Measurements from ENCODE around the gene ZNF319. TPM values are rescaled to one million over a fixed set of nuclear protein-coding genes. Genes with fewer than 3 reads are reported as not detected.

Gene ZNF319
- total and polyA plus RNA-seq, 2 of the 4 experiments (the other 2 are of a cell fraction) = 0.90 to 6.3 TPM

DNA sequence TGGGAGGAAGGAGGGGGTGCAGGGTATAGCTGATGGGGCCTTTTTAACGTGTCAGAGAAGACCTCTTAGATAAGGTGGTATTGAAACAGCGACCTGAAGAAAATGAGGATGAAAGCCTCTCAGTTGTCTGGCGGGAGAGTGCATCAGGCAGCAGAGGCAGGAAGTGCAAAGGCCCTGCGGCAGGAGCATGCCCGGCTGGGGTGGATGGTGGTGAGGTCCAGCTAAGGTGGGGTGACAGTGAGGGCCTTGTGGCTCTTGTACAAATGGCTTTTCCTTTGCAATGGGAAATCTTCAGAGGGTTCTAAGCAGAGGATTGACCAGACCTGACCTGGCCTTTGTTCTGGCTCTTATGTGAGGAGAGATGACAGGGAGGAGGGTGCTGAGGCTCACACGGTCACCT lies 36.5 kb upstream of the ZNF319 start:
- Histone ChIP-seq H3K4me1 (ENCODE audit: control insufficient read depth, insufficient read depth, low read length) (no peaks in the 10 kb centered on the region), H2AK5ac (ENCODE audit: low read depth, low read length) (no peak overlapping the region), H2BK15ac (ENCODE audit: low read depth, low read length) (no peak overlapping the region), H3K9me1 (ENCODE audit: insufficient read depth, low read length) (no peaks in the 10 kb centered on the region; the same call in 1 of the 2 replicates), H4K91ac (ENCODE audit: insufficient read depth, low read depth, low read length) (no peak overlapping the region), H2AK9ac (replicated peaks; ENCODE audit: low read depth, low read length, poor library complexity) (no peak overlapping the region), H3K14ac (replicated peaks; ENCODE audit: low read depth, low read length) (no peak overlapping the region), H2BK120ac (ENCODE audit: low read depth, low read length) (no peak overlapping the region), H4K20me1 (ENCODE audit: insufficient read depth, low read length) (no peaks in the 10 kb centered on the region), H3K4me2 (ENCODE audit: low read depth, low read length) (no peak overlapping the region), H2BK5ac (ENCODE audit: low read depth, low read length, poor library complexity, severe bottlenecking) (no peak overlapping the region), H3K9me3 (ENCODE audit: control insufficient read depth, insufficient read depth, low read length) (no peaks in the 10 kb centered on the region), H4K8ac (ENCODE audit: low read depth in 2 of 2, low read length in 2 of 2) (no peak overlapping the region), H3K27ac (ENCODE audit: insufficient read depth, low read length) (no peak overlapping the region), H3K23ac (ENCODE audit: low read depth, low read length) (no peak overlapping the region), H3K18ac (ENCODE audit: low read depth, low read length) (no peak overlapping the region), H2AFZ (replicated peaks; ENCODE audit: low read length, poor library complexity) (no peak overlapping the region), H4K5ac (ENCODE audit: low read depth, low read length) (no peak overlapping the region), H3K27me3 (ENCODE audit: control insufficient read depth, insufficient read depth, low read length) (peaks cover 16% of the 10 kb centered on the region), H3K4ac (ENCODE audit: low read depth, low read length) (no peak overlapping the region), H2BK20ac (ENCODE audit: low read depth, low read length) (no peak overlapping the region), H3K36me3 (ENCODE audit: control insufficient read depth, insufficient read depth, low read length) (no peaks in the 10 kb centered on the region), H3K56ac (ENCODE audit: extremely low read depth, insufficient read depth, low read length) (no peak overlapping the region), H3K79me1 (ENCODE audit: low read depth in 1 of 2, low read length in 2 of 2) (no peaks in the 10 kb centered on the region), H3K9ac (ENCODE audit: low read depth, low read length) (no peak overlapping the region), H3K4me3 (ENCODE audit: insufficient read depth, low read depth, low read length) (no peak overlapping the region)
- ChIA-PET CTCF (no interaction called here), POLR2A (ENCODE audit: unreplicated experiment) (no interaction called here)
- in situ Hi-C loops (cut with MboI; ENCODE audit: low sequenced_read_pairs) = no loop called here
- dilution Hi-C loops (cut with HindIII; ENCODE audit: low sequenced_read_pairs, unreplicated experiment) = no loop called here
- BruUV-seq (replicated peaks) = no TSS peak
- 55% methylated on average over 3 of the region's 6 CpGs; no CpG with 5 or more reads in 1 of the 2 experiments for WGBS, 2 experiments (ENCODE audit: extremely low coverage in 2 of 2, insufficient read length in 1 of 2)
- no peak for DNase-seq
- ATAC-seq (ENCODE audit: low read depth) = no peak
- TF ChIP-seq SMC3 (IDR thresholded peaks at IDR 0.05; ENCODE audit: low read depth, low read length) (no peak), NFE2L2 (IDR thresholded peaks at IDR 0.05; ENCODE audit: low read depth, low read length) (no peak), CEBPB (IDR thresholded peaks at IDR 0.05; ENCODE audit: low read depth, low read length) (no peak), MAFK (IDR thresholded peaks at IDR 0.05; ENCODE audit: low read depth, low read length) (no peak), RFX5 (IDR thresholded peaks at IDR 0.05; ENCODE audit: low read depth, low read length) (no peak), CHD1 (IDR thresholded peaks at IDR 0.05; ENCODE audit: low read depth, low read length) (no peak), MXI1 (IDR thresholded peaks at IDR 0.05; ENCODE audit: borderline replicate concordance, low read depth, low read length) (no peak), POLR2A (IDR thresholded peaks at IDR 0.05; ENCODE audit: low read depth, low read length) (no peak), RCOR1 (IDR thresholded peaks at IDR 0.05; ENCODE audit: insufficient replicate concordance, low read length) (no peak), RAD21 (IDR thresholded peaks at IDR 0.05; ENCODE audit: low read length) (no peak), BHLHE40 (IDR thresholded peaks at IDR 0.05; ENCODE audit: low read depth, low read length) (no peak), MAZ (IDR thresholded peaks at IDR 0.05; ENCODE audit: borderline replicate concordance, low read depth, low read length) (no peak), FOS (IDR thresholded peaks at IDR 0.05; ENCODE audit: low read depth, low read length) (no peak)
- TF ChIP-seq, protein P1, sequence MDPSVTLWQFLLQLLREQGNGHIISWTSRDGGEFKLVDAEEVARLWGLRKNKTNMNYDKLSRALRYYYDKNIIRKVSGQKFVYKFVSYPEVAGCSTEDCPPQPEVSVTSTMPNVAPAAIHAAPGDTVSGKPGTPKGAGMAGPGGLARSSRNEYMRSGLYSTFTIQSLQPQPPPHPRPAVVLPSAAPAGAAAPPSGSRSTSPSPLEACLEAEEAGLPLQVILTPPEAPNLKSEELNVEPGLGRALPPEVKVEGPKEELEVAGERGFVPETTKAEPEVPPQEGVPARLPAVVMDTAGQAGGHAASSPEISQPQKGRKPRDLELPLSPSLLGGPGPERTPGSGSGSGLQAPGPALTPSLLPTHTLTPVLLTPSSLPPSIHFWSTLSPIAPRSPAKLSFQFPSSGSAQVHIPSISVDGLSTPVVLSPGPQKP (IDR thresholded peaks at IDR 0.05; ENCODE audit: borderline replicate concordance, low read depth, low read length) = no peak
- TF ChIP-seq, protein P2, sequence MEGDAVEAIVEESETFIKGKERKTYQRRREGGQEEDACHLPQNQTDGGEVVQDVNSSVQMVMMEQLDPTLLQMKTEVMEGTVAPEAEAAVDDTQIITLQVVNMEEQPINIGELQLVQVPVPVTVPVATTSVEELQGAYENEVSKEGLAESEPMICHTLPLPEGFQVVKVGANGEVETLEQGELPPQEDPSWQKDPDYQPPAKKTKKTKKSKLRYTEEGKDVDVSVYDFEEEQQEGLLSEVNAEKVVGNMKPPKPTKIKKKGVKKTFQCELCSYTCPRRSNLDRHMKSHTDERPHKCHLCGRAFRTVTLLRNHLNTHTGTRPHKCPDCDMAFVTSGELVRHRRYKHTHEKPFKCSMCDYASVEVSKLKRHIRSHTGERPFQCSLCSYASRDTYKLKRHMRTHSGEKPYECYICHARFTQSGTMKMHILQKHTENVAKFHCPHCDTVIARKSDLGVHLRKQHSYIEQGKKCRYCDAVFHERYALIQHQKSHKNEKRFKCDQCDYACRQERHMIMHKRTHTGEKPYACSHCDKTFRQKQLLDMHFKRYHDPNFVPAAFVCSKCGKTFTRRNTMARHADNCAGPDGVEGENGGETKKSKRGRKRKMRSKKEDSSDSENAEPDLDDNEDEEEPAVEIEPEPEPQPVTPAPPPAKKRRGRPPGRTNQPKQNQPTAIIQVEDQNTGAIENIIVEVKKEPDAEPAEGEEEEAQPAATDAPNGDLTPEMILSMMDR (conservative IDR thresholded peaks at IDR 0.05; ENCODE audit: low read depth, low read length) = no peak
- TF ChIP-seq, protein P3, sequence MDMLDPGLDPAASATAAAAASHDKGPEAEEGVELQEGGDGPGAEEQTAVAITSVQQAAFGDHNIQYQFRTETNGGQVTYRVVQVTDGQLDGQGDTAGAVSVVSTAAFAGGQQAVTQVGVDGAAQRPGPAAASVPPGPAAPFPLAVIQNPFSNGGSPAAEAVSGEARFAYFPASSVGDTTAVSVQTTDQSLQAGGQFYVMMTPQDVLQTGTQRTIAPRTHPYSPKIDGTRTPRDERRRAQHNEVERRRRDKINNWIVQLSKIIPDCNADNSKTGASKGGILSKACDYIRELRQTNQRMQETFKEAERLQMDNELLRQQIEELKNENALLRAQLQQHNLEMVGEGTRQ (IDR thresholded peaks at IDR 0.05; ENCODE audit: low read depth, low read length) = no peak
- intact Hi-C loops (cut with micrococcal nuclease) = no loop called here
